ENCODE results near the gene EPS8L1.

- TF ChIP-seq POLR2A (IDR thresholded peaks at IDR 0.05) = no peak
- TF ChIP-seq, protein P1, sequence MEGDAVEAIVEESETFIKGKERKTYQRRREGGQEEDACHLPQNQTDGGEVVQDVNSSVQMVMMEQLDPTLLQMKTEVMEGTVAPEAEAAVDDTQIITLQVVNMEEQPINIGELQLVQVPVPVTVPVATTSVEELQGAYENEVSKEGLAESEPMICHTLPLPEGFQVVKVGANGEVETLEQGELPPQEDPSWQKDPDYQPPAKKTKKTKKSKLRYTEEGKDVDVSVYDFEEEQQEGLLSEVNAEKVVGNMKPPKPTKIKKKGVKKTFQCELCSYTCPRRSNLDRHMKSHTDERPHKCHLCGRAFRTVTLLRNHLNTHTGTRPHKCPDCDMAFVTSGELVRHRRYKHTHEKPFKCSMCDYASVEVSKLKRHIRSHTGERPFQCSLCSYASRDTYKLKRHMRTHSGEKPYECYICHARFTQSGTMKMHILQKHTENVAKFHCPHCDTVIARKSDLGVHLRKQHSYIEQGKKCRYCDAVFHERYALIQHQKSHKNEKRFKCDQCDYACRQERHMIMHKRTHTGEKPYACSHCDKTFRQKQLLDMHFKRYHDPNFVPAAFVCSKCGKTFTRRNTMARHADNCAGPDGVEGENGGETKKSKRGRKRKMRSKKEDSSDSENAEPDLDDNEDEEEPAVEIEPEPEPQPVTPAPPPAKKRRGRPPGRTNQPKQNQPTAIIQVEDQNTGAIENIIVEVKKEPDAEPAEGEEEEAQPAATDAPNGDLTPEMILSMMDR (IDR thresholded peaks at IDR 0.05) = no peak
Measured at GRCh38 chr19:55119053-55119452, 43.4 kb downstream of the EPS8L1 start.
